Cortex of kidney (tissue), 1 donor: ENCODE measurements around the gene YWHAH.

Experiments
- DNase-seq: peaks from one replicate; lab custom pipeline; 2025; lab: John Stamatoyannopoulos, UW

YWHAH gene

GRCh38 chr22:31923136-31923535, 21.2 kb upstream of the YWHAH start:
- DNase-seq: no peak

- DNase-seq: no peak
These were observed 20.6 kb upstream of the YWHAH start for GRCh38 chr22:31923747-31924146.

GRCh38 chr22:31925056-31925455, 19.3 kb upstream of the YWHAH start:
- DNase-seq: no peak

GRCh38 chr22:31926024-31926423, 18.3 kb upstream of the YWHAH start:
- no peak for DNase-seq

GRCh38 chr22:31926969-31927368, 17.4 kb upstream of the YWHAH start:
- no peak for DNase-seq

- no peak for DNase-seq
These were observed 16.8 kb upstream of the YWHAH start for GRCh38 chr22:31927562-31927961.

GRCh38 chr22:31929167-31929930, 15.0 kb upstream of the YWHAH start:
- no peak for DNase-seq

GRCh38 chr22:31932863-31933262, 11.5 kb upstream of the YWHAH start:
- no peak for DNase-seq

- DNase-seq: no peak
These were observed 10.9 kb upstream of the YWHAH start for GRCh38 chr22:31933406-31933805.

- DNase-seq: no peak
These were observed 10.4 kb upstream of the YWHAH start for GRCh38 chr22:31933816-31934482.

- no peak for DNase-seq
These were observed 8.2 kb upstream of the YWHAH start for GRCh38 chr22:31935961-31936635.

GRCh38 chr22:31937341-31937740, 7.0 kb upstream of the YWHAH start:
- no peak for DNase-seq

- no peak for DNase-seq
These were observed 6.0 kb upstream of the YWHAH start for GRCh38 chr22:31938296-31938695.

GRCh38 chr22:31940506-31940905, 3.8 kb upstream of the YWHAH start:
- DNase-seq: no peak

GRCh38 chr22:31942091-31942490, 2.2 kb upstream of the YWHAH start:
- no peak for DNase-seq

- no peak for DNase-seq
These were observed 943 bp upstream of the YWHAH start for GRCh38 chr22:31943206-31943977.

- DNase-seq: no peak
These were observed 536 bp downstream of the YWHAH start for GRCh38 chr22:31944700-31945442.

- no peak for DNase-seq
These were observed 1.1 kb downstream of the YWHAH start for GRCh38 chr22:31945443-31945855.

- DNase-seq: no peak
These were observed 1.8 kb downstream of the YWHAH start for GRCh38 chr22:31945971-31946680.

GRCh38 chr22:31947296-31947695, 3.0 kb downstream of the YWHAH start:
- DNase-seq: no peak

GRCh38 chr22:31948002-31948401, 3.7 kb downstream of the YWHAH start:
- no peak for DNase-seq
